B cell (primary cell): ENCODE results near the gene WEE1. TPM values are rescaled to one million over a fixed set of nuclear protein-coding genes. Genes with fewer than 3 reads are reported as not detected.
A peak's percentile ranks its signal among the peaks of the same experiment; 100 is the strongest.

Experiments
- ATAC-seq: fragments of 200-7000 bp; cut with Tn5 transposase; one replicate; pipeline ENCODE4 v1.10.0; 2021; ENCODE audit warnings: low read depth, mild to moderate bottlenecking, moderate number of reproducible peaks, moderate library complexity
- CTCF ChIA-PET: fragments of 350-600 bp; sonication (Branson Sonifier 250); formaldehyde crosslinking; loops from one replicate; lab custom pipeline; 2021; ENCODE audit warnings: antibody characterized with exemption, inconsistent platforms; lab: Charles Lee
- POLR2A ChIA-PET: fragments of 350-600 bp; sonication (Branson Sonifier 250); formaldehyde crosslinking; loops from one replicate; lab custom pipeline; 2021; ENCODE audit warnings: antibody characterized with exemption; lab: Charles Lee
- DNase-seq: peaks from one replicate; pipeline ENCODE4 v3.0.0; 2013
- H2AFZ ChIP-seq: 2 replicates; pipeline ENCODE4 v1.6.1; 2012; ENCODE audit warnings: mild to moderate bottlenecking, low read depth, low read length; ENCODE audit not compliant: insufficient read depth, poor library complexity, severe bottlenecking
- H3K27ac ChIP-seq, 2 donors: 1 replicate in 1 of 2; 2 replicates in 1 of 2; pipeline ENCODE4 v1.5.1; 2012 to 2013; ENCODE audit warnings: low read length in 2 of 2, mild to moderate bottlenecking in 2 of 2, moderate library complexity in 1 of 2
- H3K27me3 ChIP-seq, 4 experiments: fragments of 200-600 bp in 1 of 4; sonication (generic) in 1 of 4; replicated peaks in 1 of 4; 1 replicate in 2 of 4; 2 replicates in 2 of 4; pipeline versions ENCODE4 v1.6.1 to v1.7.0; 2013 to 2016; ENCODE audit warnings: low read length in 3 of 4, mild to moderate bottlenecking in 2 of 4, mixed read lengths in 1 of 4, moderate library complexity in 1 of 4; ENCODE audit not compliant: insufficient read depth in 4 of 4, control insufficient read depth in 3 of 4; ENCODE audit errors: control extremely low read depth in 1 of 4
- H3K36me3 ChIP-seq, 2 experiments: replicated peaks in 1 of 2; 1 replicate in 1 of 2; 2 replicates in 1 of 2; pipeline versions ENCODE4 v1.6.1 to v1.7.1; 2013; ENCODE audit warnings: low read length in 1 of 2; ENCODE audit not compliant: insufficient read depth in 2 of 2, control insufficient read depth in 1 of 2; ENCODE audit errors: control extremely low read depth in 1 of 2, extremely low read depth in 1 of 2
- H3K4me1 ChIP-seq, 2 donors: fragments of 200-600 bp in 1 of 2; sonication (generic) in 1 of 2; 1 replicate in 1 of 2; 2 replicates in 1 of 2; pipeline versions ENCODE4 v1.5.1 to v1.6.1; 2013 to 2017; ENCODE audit warnings: low read length in 2 of 2; ENCODE audit not compliant: control insufficient read depth in 2 of 2, insufficient read depth in 2 of 2
- H3K4me2 ChIP-seq: replicated peaks from 2 replicates; pipeline ENCODE3; 2012; ENCODE audit warnings: mild to moderate bottlenecking, low read depth, low read length; ENCODE audit not compliant: poor library complexity, severe bottlenecking
- H3K4me3 ChIP-seq, 5 experiments: fragments of 200-600 bp in 1 of 5; sonication (generic) in 1 of 5; 1 replicate in 3 of 5; 2 replicates in 2 of 5; pipeline versions ENCODE4 v1.5.1 to v1.7.0; 2011 to 2016; ENCODE audit warnings: low read length in 4 of 5, mild to moderate bottlenecking in 4 of 5, low read depth in 2 of 5, control low read depth in 1 of 5, moderate library complexity in 1 of 5; ENCODE audit not compliant: insufficient read depth in 1 of 5; ENCODE audit errors: control extremely low read depth in 1 of 5, extremely low read depth in 1 of 5
- H3K79me2 ChIP-seq: fragments of 200-600 bp; sonication (generic); one replicate; pipeline ENCODE4 v1.6.0; 2016; ENCODE audit warnings: low read length; ENCODE audit not compliant: control insufficient read depth, insufficient read depth
- H3K9ac ChIP-seq: fragments of 200-600 bp; sonication (generic); 2 replicates; pipeline ENCODE4 v1.6.1; 2017; ENCODE audit warnings: mild to moderate bottlenecking, low read length, moderate library complexity
- H3K9me3 ChIP-seq, 3 donors: one replicate each; pipeline versions ENCODE4 v1.6.1 to v1.7.1; 2013; ENCODE audit warnings: low read length in 2 of 3; ENCODE audit not compliant: control insufficient read depth in 2 of 3, insufficient read depth in 1 of 3; ENCODE audit errors: control extremely low read depth in 1 of 3
- H4K20me1 ChIP-seq: 2 replicates; pipeline ENCODE4 v1.6.0; 2012; ENCODE audit warnings: mild to moderate bottlenecking, low read length; ENCODE audit not compliant: insufficient read depth, control insufficient read depth, poor library complexity, severe bottlenecking
- H3K27ac Mint-ChIP-seq: one replicate; pipeline ENCODE4 v1.8.0; 2021; ENCODE audit warnings: mixed read lengths
- H3K27me3 Mint-ChIP-seq: one replicate; pipeline ENCODE4 v1.8.0; 2021; ENCODE audit warnings: mixed read lengths
- H3K4me1 Mint-ChIP-seq: one replicate; pipeline ENCODE4 v1.8.0; 2021; ENCODE audit warnings: mixed read lengths
- H3K4me3 Mint-ChIP-seq: one replicate; pipeline ENCODE4 v1.8.0; 2021; ENCODE audit warnings: mixed read lengths
- H3K9me3 Mint-ChIP-seq: one replicate; pipeline ENCODE4 v1.8.0; 2022; ENCODE audit warnings: mixed read lengths; ENCODE audit not compliant: insufficient read depth
- CTCF ChIP-seq: fragments of 200-600 bp; IDR thresholded peaks from one replicate; pipeline ENCODE4 v1.8.0; 2022; ENCODE audit warnings: antibody characterized with exemption, mild to moderate bottlenecking
- EZH2 ChIP-seq: IDR thresholded peaks from 2 replicates; pipeline ENCODE4 v1.6.1; 2012; ENCODE audit warnings: borderline replicate concordance, low read depth, mild to moderate bottlenecking, moderate library complexity, low read length; ENCODE audit not compliant: insufficient read depth, poor library complexity, severe bottlenecking
- WGBS: methylation state at CpG from one replicate; pipeline ENCODE4 v1.1.5; 2013; ENCODE audit warnings: missing lambda C conversion rate; ENCODE audit not compliant: insufficient coverage; 5-methylcytosine and 5-hydroxymethylcytosine counted together
- intact Hi-C: fragments of 100-400 bp; cut with micrococcal nuclease; formaldehyde crosslinking; loops from one replicate; pipeline ENCODE4 v1.10.0; 2022
- polyA plus RNA-seq: library from polyadenylated mRNA; depleted of rRNA; stranded (reverse); fragments of >200 nt; gene quantifications from 2 replicates; pipeline ENCODE4 v1.2.3, GENCODE V29; 2012
- total RNA-seq, 2 donors: library from RNA; stranded (reverse); fragments of 120-200 nt in 1 of 2; gene quantifications; 1 replicate in 1 of 2; 2 replicates in 1 of 2; pipeline versions ENCODE4 v1.2.3 to v1.2.4, GENCODE V29; 2013 to 2022

The WEE1 gene
- total and polyA plus RNA-seq, 2 donors (not counting 1 experiment from before 2014, with no cell fraction given): 14.7 to 31.3 TPM

- Histone ChIP-seq H3K79me2 (peaks cover 46% of the 10 kb centered on the region), H3K27ac (peak overlapping the region; percentile 98), H3K36me3 (no peaks in the 10 kb centered on the region), H2AFZ (peak overlapping the region; percentile 20), H3K9ac (no peak overlapping the region), H3K9me3 (no peaks in the 10 kb centered on the region), H3K4me2 (peak overlapping the region; percentile 90), H4K20me1 (no peaks in the 10 kb centered on the region), H3K27me3 (no peaks in the 10 kb centered on the region), H3K4me1 (peaks cover 77 to 79% of the 10 kb centered on the region in 2 donors), H3K4me3 (no peak overlapping the region)
- peak; percentile 21 for DNase-seq
- POLR2A ChIA-PET: interaction anchor here (0.6 to 1.0 kb wide), 2 partner anchors 22 to 155 kb away, joined by 3 read pairs; no protein-coding TSS in a partner anchor
- TF ChIP-seq EZH2: no peak
- TF ChIP-seq CTCF: no peak
- intact Hi-C loops: loop anchor here (5.0 kb wide), 1 partner anchor 700 kb away; no protein-coding TSS in a partner anchor
- 86% methylated on average over 4 of the region's 4 CpGs for WGBS
- no peak for ATAC-seq
- Mint-ChIP-seq H3K9me3 (no peaks in the 10 kb centered on the region), H3K4me3 (peak overlapping the region; percentile 31), H3K27ac (peak overlapping the region; percentile 94), H3K27me3 (no peaks in the 10 kb centered on the region), H3K4me1 (peaks cover 77% of the 10 kb centered on the region)
- CTCF ChIA-PET: interaction anchor here (1.0 to 4.5 kb wide), 4 partner anchors 17 to 131 kb away, joined by 3 to 36 read pairs (median 4); no protein-coding TSS in a partner anchor
Observed at GRCh38 chr11:9616858-9617257, 43.4 kb downstream of the WEE1 start.

GRCh38 chr11:9617940-9618339 is 44.5 kb downstream of the WEE1 start:
- peak overlapping the region; percentile 74 for H3K27ac Mint-ChIP-seq
- WGBS: 98% methylated on average over 4 of the region's 5 CpGs
- H3K27ac ChIP-seq: peak overlapping the region; percentile 98

More at GRCh38 chr11:9617940-9618339, 44.5 kb downstream of the WEE1 start:
- ChIA-PET POLR2A (interaction anchor here (0.6 to 1.1 kb wide), 3 partner anchors 16 to 33 kb away, joined by 3 to 12 read pairs (median 3); no protein-coding TSS in a partner anchor), CTCF (interaction anchor here (0.7 to 4.5 kb wide), 8 partner anchors 16 to 130 kb away, joined by 3 to 36 read pairs (median 5); partner anchors contain the start of gene SWAP70)
- Histone ChIP-seq H3K4me2 (peak overlapping the region; percentile 31), H3K36me3 (no peaks in the 10 kb centered on the region), H2AFZ (no peak overlapping the region), H3K9ac (no peak overlapping the region), H3K9me3 (no peaks in the 10 kb centered on the region), H3K4me1 (peaks cover 67 to 68% of the 10 kb centered on the region in 2 donors), H4K20me1 (no peaks in the 10 kb centered on the region), H3K79me2 (peaks cover 46% of the 10 kb centered on the region), H3K4me3 (no peak overlapping the region), H3K27me3 (no peaks in the 10 kb centered on the region)
- no peak for DNase-seq
- Mint-ChIP-seq H3K4me3 (peak overlapping the region; percentile 23), H3K27me3 (no peaks in the 10 kb centered on the region), H3K4me1 (peaks cover 74% of the 10 kb centered on the region), H3K9me3 (no peaks in the 10 kb centered on the region)
- ATAC-seq: no peak
- intact Hi-C loops: loop anchor here (5.0 kb wide), 1 partner anchor 699 kb away; no protein-coding TSS in a partner anchor
- no peak for TF ChIP-seq CTCF
- TF ChIP-seq EZH2: no peak
